ENCODE measurements around the gene OR52B6. TPM values are rescaled to one million over a fixed set of nuclear protein-coding genes. Genes with fewer than 3 reads are reported as not detected.

The OR52B6 gene
- total RNA-seq, 1 donor from 2014 or later, result not detected

Other genes starting within 250 kb of the OR52B6 start
- gene OR51B5, start 237.4 kb upstream of the OR52B6 start, total RNA-seq, result not detected in 2 replicates
- not detected in 2 replicates for gene OR51B6, start 229.4 kb upstream of the OR52B6 start, total RNA-seq
- gene OR51M1, start 197.1 kb upstream of the OR52B6 start, total RNA-seq, result not detected in 2 replicates
- not detected in 2 replicates for gene OR51Q1, start 158.8 kb upstream of the OR52B6 start, total RNA-seq
- gene OR51I1, start 139.4 kb upstream of the OR52B6 start, total RNA-seq, result not detected in 2 replicates
- gene OR51I2, start 131.6 kb upstream of the OR52B6 start, total RNA-seq, result not detected in 2 replicates
- gene OR52D1, start 92.2 kb upstream of the OR52B6 start, total RNA-seq, result not detected in 2 replicates
- not detected in 2 replicates for gene UBQLN3, start 70.9 kb upstream of the OR52B6 start, total RNA-seq
- not detected in 2 replicates for gene UBQLNL, start 64.2 kb upstream of the OR52B6 start, total RNA-seq
- not detected in 2 replicates for gene OR52H1, start 32.3 kb upstream of the OR52B6 start, total RNA-seq
- 0.14 and 0.62 TPM in 2 replicates for gene TRIM6, start 15.8 kb downstream of the OR52B6 start, total RNA-seq
- 5.3 TPM in 2 replicates for gene TRIM34, start 44.1 kb downstream of the OR52B6 start, total RNA-seq
- 9.3 and 9.7 TPM in 2 replicates for gene TRIM5, start 104.2 kb downstream of the OR52B6 start, total RNA-seq
- gene TRIM22, start 108.9 kb downstream of the OR52B6 start, total RNA-seq, result 104 and 107 TPM in 2 replicates
- gene OR56B1, start 155.6 kb downstream of the OR52B6 start, total RNA-seq, result 0.16 TPM in 1 of 2 replicates, not detected in the other
- 0.38 TPM in 1 of 2 replicates, not detected in the other for gene OR52N4, start 173.4 kb downstream of the OR52B6 start, total RNA-seq
- gene OR52N5, start 202.5 kb downstream of the OR52B6 start, total RNA-seq, result not detected in 2 replicates
- not detected in 2 replicates for gene OR52N1, start 210.4 kb downstream of the OR52B6 start, total RNA-seq
- gene OR52N2, start 228.0 kb downstream of the OR52B6 start, total RNA-seq, result not detected in 2 replicates